OCI-LY7 (cell line): ENCODE data around the gene SEZ6L. TPM values are rescaled to one million over a fixed set of nuclear protein-coding genes. Genes with fewer than 3 reads are reported as not detected.

ENCODE experiments used
- BruUV-seq: library from RNA; stranded (reverse); fragments of 400-500 nt; replicated peaks from 2 replicates; lab custom pipeline; 2021; lab: Mats Ljungman, UMichigan
- CTCF ChIA-PET: fragments of 300-600 bp; sonication (Branson Sonifier 250); formaldehyde crosslinking; loops from one replicate; lab custom pipeline; 2022; ENCODE audit warnings: antibody characterized with exemption; ENCODE audit not compliant: unreplicated experiment; lab: Charles Lee
- POLR2A ChIA-PET: fragments of 300-600 bp; sonication (Branson Sonifier 250); formaldehyde crosslinking; loops from one replicate; lab custom pipeline; 2022; ENCODE audit warnings: antibody characterized with exemption; lab: Charles Lee
- DNase-seq: peaks from one replicate; pipeline ENCODE4 v3.0.0-alpha.2; 2015; ENCODE audit warnings: low spot score
- H2AFZ ChIP-seq: fragments of 200-600 bp; sonication (generic), shearing (Covaris generic); 2 replicates; pipeline ENCODE4 v1.6.1; 2014; ENCODE audit warnings: mild to moderate bottlenecking, antibody characterized with exemption, low read length, moderate library complexity
- H3K27ac ChIP-seq: fragments of 200-600 bp; sonication (generic); 2 replicates; pipeline ENCODE4 v1.5.1; 2014; ENCODE audit warnings: mixed run types, low read depth, mild to moderate bottlenecking, moderate library complexity, low read length, inconsistent platforms; ENCODE audit not compliant: poor library complexity, severe bottlenecking
- H3K36me3 ChIP-seq: fragments of 200-600 bp; sonication (generic); 2 replicates; pipeline ENCODE4 v1.6.1; 2014; ENCODE audit warnings: mild to moderate bottlenecking, antibody characterized with exemption, low read length, moderate library complexity, mixed read lengths; ENCODE audit not compliant: insufficient read depth
- H3K4me1 ChIP-seq: fragments of 200-600 bp; sonication (generic); 2 replicates; pipeline ENCODE4 v1.5.1; 2014; ENCODE audit warnings: mild to moderate bottlenecking, low read length; ENCODE audit not compliant: insufficient read depth, poor library complexity, severe bottlenecking
- H3K4me2 ChIP-seq: fragments of 200-600 bp; sonication (generic); 2 replicates; pipeline ENCODE4 v1.6.1; 2014; ENCODE audit warnings: mild to moderate bottlenecking, low read length
- H3K4me3 ChIP-seq: fragments of 200-600 bp; sonication (generic); 2 replicates; pipeline ENCODE4 v1.5.1; 2014; ENCODE audit warnings: mild to moderate bottlenecking, low read depth, low read length; ENCODE audit not compliant: poor library complexity, severe bottlenecking
- H3K79me2 ChIP-seq: fragments of 200-600 bp; sonication (generic); 2 replicates; pipeline ENCODE4 v1.6.1; 2016; ENCODE audit warnings: low read depth, mild to moderate bottlenecking, low read length, moderate library complexity, mixed read lengths; ENCODE audit not compliant: insufficient read depth
- H3K9me2 ChIP-seq: fragments of 200-600 bp; sonication (generic); 2 replicates; pipeline ENCODE4 v1.6.1; 2016; ENCODE audit warnings: mild to moderate bottlenecking, low read length, mixed read lengths; ENCODE audit not compliant: insufficient read depth
- H3K9me3 ChIP-seq: fragments of 200-600 bp; sonication (generic); 2 replicates; pipeline ENCODE4 v1.6.1; 2014; ENCODE audit warnings: mild to moderate bottlenecking, mixed run types, low read length, mixed read lengths
- H4K20me1 ChIP-seq: fragments of 200-600 bp; sonication (generic); 2 replicates; pipeline ENCODE4 v1.6.1; 2014; ENCODE audit warnings: mild to moderate bottlenecking, antibody characterized with exemption, low read length, moderate library complexity, mixed read lengths; ENCODE audit not compliant: insufficient read depth
- CTCF ChIP-seq: fragments of 200-600 bp; sonication (generic); conservative IDR thresholded peaks from 2 replicates; pipeline ENCODE4 v1.5.1; 2014; ENCODE audit warnings: mild to moderate bottlenecking, antibody characterized with exemption, low read length, moderate library complexity, mixed read lengths
- EZH2phosphoT487 ChIP-seq: fragments of 200-600 bp; sonication (generic); IDR thresholded peaks from 2 replicates; pipeline ENCODE4 v1.6.1; 2018; ENCODE audit warnings: low read depth, borderline replicate concordance, mild to moderate bottlenecking, mixed run types, antibody characterized with exemption, low read length, moderate library complexity, mixed read lengths
- intact Hi-C: fragments of 100-400 bp; cut with micrococcal nuclease; formaldehyde crosslinking; loops from one replicate; pipeline ENCODE4 v1.10.0; 2022; ENCODE audit not compliant: unreplicated experiment
- total RNA-seq, 2 experiments: library from RNA; depleted of rRNA in 1 of 2; stranded (reverse); fragments of >200 nt in 1 of 2; shearing (Covaris generic) in 1 of 2; gene quantifications; 2 replicates each; pipeline ENCODE4 v1.2.3, GENCODE V29; 2014 to 2022

Gene SEZ6L
- total RNA-seq, 2 experiments from 2014 or later: not detected

- Histone ChIP-seq H3K4me3 (no peak overlapping the region), H2AFZ (no peak overlapping the region), H3K36me3 (no peaks in the 10 kb centered on the region), H3K9me2 (no peaks in the 10 kb centered on the region), H3K4me2 (no peak overlapping the region), H3K27ac (no peak overlapping the region), H4K20me1 (no peaks in the 10 kb centered on the region), H3K4me1 (no peaks in the 10 kb centered on the region), H3K9me3 (no peaks in the 10 kb centered on the region), H3K79me2 (no peaks in the 10 kb centered on the region)
- no TSS peak for BruUV-seq
- no peak for TF ChIP-seq EZH2phosphoT487
- TF ChIP-seq CTCF: no peak
- ChIA-PET CTCF (no interaction called here), POLR2A (no interaction called here)
- no peak for DNase-seq
- intact Hi-C loops: no loop called here
Observed at GRCh38 chr22:26380072-26380830, 211.0 kb downstream of the SEZ6L start.

- Histone ChIP-seq H2AFZ (no peak overlapping the region), H3K4me2 (no peak overlapping the region), H3K4me1 (no peaks in the 10 kb centered on the region), H3K27ac (no peak overlapping the region), H3K79me2 (no peaks in the 10 kb centered on the region), H4K20me1 (no peaks in the 10 kb centered on the region), H3K9me2 (no peaks in the 10 kb centered on the region), H3K9me3 (no peaks in the 10 kb centered on the region), H3K4me3 (no peak overlapping the region), H3K36me3 (no peaks in the 10 kb centered on the region)
- ChIA-PET POLR2A (interaction anchor here (1.0 kb wide), 1 partner anchor 8 kb away, joined by 3 read pairs; no protein-coding TSS in a partner anchor), CTCF (no interaction called here)
- TF ChIP-seq EZH2phosphoT487 (no peak), CTCF (no peak)
- intact Hi-C loops: no loop called here
- DNase-seq: no peak
- no TSS peak for BruUV-seq
Observed at GRCh38 chr22:26382782-26383181, 213.5 kb downstream of the SEZ6L start.

- intact Hi-C loops: no loop called here
Observed at GRCh38 chr22:26383968-26384556, 214.8 kb downstream of the SEZ6L start.

More at GRCh38 chr22:26383968-26384556, 214.8 kb downstream of the SEZ6L start:
- ChIA-PET CTCF (no interaction called here), POLR2A (interaction anchor here (0.7 kb wide), 1 partner anchor 125 kb away, joined by 3 read pairs; no protein-coding TSS in a partner anchor)
- Histone ChIP-seq H3K79me2 (no peaks in the 10 kb centered on the region), H2AFZ (no peak overlapping the region), H3K4me3 (no peak overlapping the region), H4K20me1 (no peaks in the 10 kb centered on the region), H3K9me3 (no peaks in the 10 kb centered on the region), H3K9me2 (no peaks in the 10 kb centered on the region), H3K4me1 (no peaks in the 10 kb centered on the region), H3K4me2 (no peak overlapping the region), H3K27ac (no peak overlapping the region), H3K36me3 (no peaks in the 10 kb centered on the region)
- no peak for DNase-seq
- no TSS peak for BruUV-seq
- TF ChIP-seq CTCF: no peak
- no peak for TF ChIP-seq EZH2phosphoT487
